Panc1 (cell line): ENCODE data around the gene EXOC6B. TPM values are rescaled to one million over a fixed set of nuclear protein-coding genes. Genes with fewer than 3 reads are reported as not detected.

Experiments
- ATAC-seq: fragments of 200-7000 bp; cut with Tn5 transposase; 2 replicates; pipeline ENCODE4 v1.9.1; 2020; ENCODE audit warnings: mild to moderate bottlenecking, moderate library complexity
- BruUV-seq: library from RNA; stranded (reverse); fragments of 400-500 nt; replicated peaks from 2 replicates; lab custom pipeline; 2021; lab: Mats Ljungman, UMichigan
- CTCF ChIA-PET: fragments of 300-600 bp; sonication (Branson Sonifier 250); formaldehyde crosslinking; loops from one replicate; lab custom pipeline; 2022; ENCODE audit warnings: antibody characterized with exemption; lab: Charles Lee
- POLR2A ChIA-PET: fragments of 300-600 bp; sonication (Branson Sonifier 250); formaldehyde crosslinking; loops from one replicate; lab custom pipeline; 2022; ENCODE audit warnings: antibody characterized with exemption; lab: Charles Lee
- DNase-seq: peaks from one replicate; pipeline ENCODE4 v3.0.0-alpha.2; 2010; ENCODE audit warnings: low read depth, low spot score
- H3K27ac ChIP-seq: 2 replicates; pipeline ENCODE4 v1.5.1; 2011; ENCODE audit warnings: mild to moderate bottlenecking, low read length, inconsistent platforms
- H3K27me3 ChIP-seq: fragments of 200-500 bp; sonication (Bioruptor generic); 2 replicates; pipeline ENCODE4 v1.6.0; 2014; ENCODE audit warnings: low read length, inconsistent platforms; ENCODE audit not compliant: control insufficient read depth, insufficient read depth
- H3K36me3 ChIP-seq: fragments of 200-500 bp; sonication (Bioruptor generic); 2 replicates; pipeline ENCODE4 v1.5.1; 2014; ENCODE audit warnings: inconsistent platforms, mild to moderate bottlenecking, low read length, moderate library complexity; ENCODE audit not compliant: control insufficient read depth, insufficient read depth
- H3K4me1 ChIP-seq: 2 replicates; pipeline ENCODE4 v1.5.1; 2011; ENCODE audit warnings: inconsistent platforms, mild to moderate bottlenecking, low read length, moderate library complexity; ENCODE audit not compliant: control insufficient read depth, insufficient read depth
- H3K4me3 ChIP-seq, 2 experiments: 2 replicates each; pipeline ENCODE4 v1.5.1; 2011 to 2012; ENCODE audit warnings: low read depth in 2 of 2, low read length in 2 of 2, mild to moderate bottlenecking in 2 of 2, inconsistent platforms in 1 of 2, moderate library complexity in 1 of 2
- H3K9me3 ChIP-seq: fragments of 200-500 bp; sonication (Bioruptor generic); 2 replicates; pipeline ENCODE4 v1.5.1; 2014; ENCODE audit warnings: low read depth, mild to moderate bottlenecking, inconsistent platforms, low read length, moderate library complexity; ENCODE audit not compliant: control insufficient read depth, insufficient read depth
- CTCF ChIP-seq: fragments of 450-650 bp; IDR thresholded peaks from 2 replicates; pipeline ENCODE4 v1.5.1; 2017; ENCODE audit warnings: mild to moderate bottlenecking
- POLR2AphosphoS5 ChIP-seq: IDR thresholded peaks from 2 replicates; pipeline ENCODE4 v1.6.1; 2012; ENCODE audit warnings: mild to moderate bottlenecking, low read depth, low read length, moderate library complexity
- REST ChIP-seq, 2 experiments: IDR thresholded peaks; 2 replicates each; pipeline ENCODE4 v1.6.1; 2011 to 2012; ENCODE audit warnings: low read depth in 2 of 2, control low read depth in 1 of 2, low read length in 1 of 2, mild to moderate bottlenecking in 1 of 2, moderate library complexity in 1 of 2; ENCODE audit not compliant: insufficient read depth in 1 of 2
- SIN3A ChIP-seq: IDR thresholded peaks from 2 replicates; pipeline ENCODE4 v1.6.1; 2012; ENCODE audit warnings: low read depth, mild to moderate bottlenecking, low read length, moderate library complexity, borderline replicate concordance; ENCODE audit not compliant: insufficient read depth
- TCF7L2 ChIP-seq: IDR thresholded peaks from 2 replicates; pipeline ENCODE4 v1.6.1; 2011; ENCODE audit warnings: mild to moderate bottlenecking, low read depth, low read length, inconsistent platforms
- in situ Hi-C: cut with HindIII; loops from 2 replicates; pipeline ENCODE4 v1.10.0; 2016; ENCODE audit warnings: low sequenced_read_pairs, low pct_unique_long_range_greater_than_20kb
- intact Hi-C: fragments of 100-400 bp; cut with micrococcal nuclease; formaldehyde crosslinking; loops from one replicate; pipeline ENCODE4 v1.10.0; 2022; ENCODE audit not compliant: unreplicated experiment
- total RNA-seq: library from RNA; stranded (reverse); gene quantifications from one replicate; pipeline ENCODE4 v1.2.1, GENCODE V29; 2021; ENCODE audit not compliant: unreplicated experiment

EXOC6B gene
- total RNA-seq, 1 experiment from 2014 or later: 23.2 TPM

- Histone ChIP-seq H3K9me3 (no peaks in the 10 kb centered on the region), H3K27me3 (no peaks in the 10 kb centered on the region), H3K4me3 (no peak overlapping the region), H3K27ac (no peak overlapping the region), H3K36me3 (no peaks in the 10 kb centered on the region), H3K4me1 (no peaks in the 10 kb centered on the region)
- in situ Hi-C loops (no loop called here), intact Hi-C loops (no loop called here)
- no peak for TF ChIP-seq SIN3A
- no peak for TF ChIP-seq POLR2AphosphoS5
- no peak for TF ChIP-seq REST (IDR thresholded peaks at IDR 0.05; ENCODE audit: insufficient read depth in 1 of 2, low read depth in 2 of 2, low read length in 1 of 2)
- TF ChIP-seq CTCF: no peak
- POLR2A ChIA-PET: no interaction called here
- no peak for ATAC-seq
- BruUV-seq: no TSS peak
- DNase-seq: no peak
- CTCF ChIA-PET: no interaction called here
These were observed 112.0 kb downstream of the EXOC6B start for GRCh38 chr2:72713857-72714256.

GRCh38 chr2:72712977-72713376 is 112.9 kb downstream of the EXOC6B start:
- intact Hi-C loops: no loop called here

More at GRCh38 chr2:72712977-72713376, 112.9 kb downstream of the EXOC6B start:
- no peaks in the 10 kb centered on the region for H3K4me1 ChIP-seq
- no peak overlapping the region for H3K27ac ChIP-seq
- H3K9me3 ChIP-seq: no peaks in the 10 kb centered on the region
- no TSS peak for BruUV-seq
- H3K4me3 ChIP-seq: no peak overlapping the region
- no peaks in the 10 kb centered on the region for H3K27me3 ChIP-seq
- CTCF ChIA-PET: no interaction called here
- TF ChIP-seq SIN3A (no peak), TCF7L2 (no peak), REST (IDR thresholded peaks at IDR 0.05; ENCODE audit: insufficient read depth in 1 of 2, low read depth in 2 of 2, low read length in 1 of 2) (no peak), POLR2AphosphoS5 (no peak), CTCF (no peak)
- in situ Hi-C loops: no loop called here
- POLR2A ChIA-PET: no interaction called here
- DNase-seq (no peak), ATAC-seq (no peak)
- no peaks in the 10 kb centered on the region for H3K36me3 ChIP-seq
